K562 (cell line): Measurements from ENCODE around the gene WASL. TPM values are rescaled to one million over a fixed set of nuclear protein-coding genes. Genes with fewer than 3 reads are reported as not detected.

Experiments used
- BCLAF1 ChIP-seq, 2 experiments: fragments of 450-650 bp in 1 of 2; IDR thresholded peaks; 2 replicates each; pipeline ENCODE4 v1.6.1; 2011 to 2017; ENCODE audit warnings: low read depth in 2 of 2, antibody characterized with exemption in 1 of 2, borderline replicate concordance in 1 of 2, low read length in 1 of 2, mild to moderate bottlenecking in 1 of 2, mixed read lengths in 1 of 2; ENCODE audit not compliant: control insufficient read depth in 1 of 2
- ELF4 ChIP-seq: fragments of 450-650 bp; formaldehyde crosslinking; IDR thresholded peaks from 2 replicates; pipeline ENCODE4 v1.4.0; 2022; ENCODE audit warnings: missing genetic modification characterization
- HMG20A ChIP-seq: fragments of 450-650 bp; formaldehyde crosslinking; conservative IDR thresholded peaks from 2 replicates; pipeline ENCODE4 v1.4.0; 2020; ENCODE audit warnings: mild to moderate bottlenecking, mixed read lengths
- ID3 ChIP-seq, 2 experiments: fragments of 250-450 bp in 1 of 2; fragments of 450-650 bp in 1 of 2; sonication (Bioruptor Pico) in 1 of 2; IDR thresholded peaks; 2 replicates each; pipeline versions ENCODE4 v1.6.1 to v1.8.0; 2016 to 2021; ENCODE audit warnings: mild to moderate bottlenecking in 2 of 2, moderate library complexity in 2 of 2, missing compliant biosample characterization in 1 of 2, missing genetic modification characterization in 1 of 2
- MAX ChIP-seq: sonication (generic); formaldehyde crosslinking; IDR thresholded peaks from 2 replicates; pipeline ENCODE4 v1.9.0; 2022; ENCODE audit warnings: mild to moderate bottlenecking, missing genetic modification reagents
- PKNOX1 ChIP-seq: fragments of 450-650 bp; IDR thresholded peaks from 2 replicates; pipeline ENCODE4 v1.6.1; 2016
- RNF219 ChIP-seq: fragments of 250-450 bp; sonication (Bioruptor Pico); IDR thresholded peaks from 2 replicates; pipeline ENCODE4 v1.5.0; 2022; ENCODE audit warnings: mild to moderate bottlenecking
- SMAD3 ChIP-seq: fragments of 450-650 bp; formaldehyde crosslinking; conservative IDR thresholded peaks from 2 replicates; pipeline ENCODE4 v1.4.0; 2020; ENCODE audit warnings: mild to moderate bottlenecking
- TSHZ1 ChIP-seq: fragments of 250-450 bp; sonication (Bioruptor Pico); IDR thresholded peaks from 2 replicates; pipeline ENCODE4 v1.4.0; 2020; ENCODE audit warnings: mild to moderate bottlenecking, moderate library complexity
- ZNF134 ChIP-seq: fragments of 250-450 bp; sonication (Bioruptor Pico); conservative IDR thresholded peaks from 2 replicates; pipeline ENCODE4 v1.4.0; 2020
- ZNF175 ChIP-seq: fragments of 200-800 bp; sonication (Bioruptor generic); IDR thresholded peaks from 2 replicates; pipeline ENCODE4 v1.6.1; 2016; ENCODE audit warnings: low read depth, mild to moderate bottlenecking, missing genetic modification characterization, missing compliant biosample characterization
- ZNF354B ChIP-seq: fragments of 250-450 bp; sonication (Bioruptor Pico); IDR thresholded peaks from 2 replicates; pipeline ENCODE4 v1.4.0; 2020
- ZNF431 ChIP-seq: sonication (generic); formaldehyde crosslinking; IDR thresholded peaks from 2 replicates; pipeline ENCODE4 v1.8.0; 2022; ENCODE audit warnings: mild to moderate bottlenecking, missing genetic modification reagents
- ZNF75A ChIP-seq: fragments of 450-650 bp; formaldehyde crosslinking; IDR thresholded peaks from 2 replicates; pipeline ENCODE4 v1.4.0; 2020; ENCODE audit warnings: mild to moderate bottlenecking
- polyA plus RNA-seq, 8 experiments: library from polyadenylated mRNA; depleted of rRNA in 4 of 8; stranded (reverse) in 5 of 8; unstranded in 3 of 8; fragments of >200 nt; fragmentation: Nextera tagmentation in 2 of 8; fragmentation: Illumina TruSeq in 1 of 8; extraction: Ambion mirVana in 2 of 8; extraction: Trizol in 1 of 8; gene quantifications; 2 replicates each; pipeline versions ENCODE4 v1.2.1 to v1.2.3, GENCODE V29; 2011 to 2014; ENCODE audit warnings: inconsistent platforms in 1 of 8, missing spikeins in 1 of 8
- total RNA-seq, 7 experiments: library from RNA; depleted of rRNA in 6 of 7; stranded (reverse); fragments of >200 nt in 6 of 7; fragmentation: Illumina TruSeq in 2 of 7; extraction: Trizol in 2 of 7; gene quantifications; 2 replicates each; pipeline versions ENCODE4 v1.2.1 to v1.2.3, GENCODE V29; 2011 to 2021; ENCODE audit warnings: low replicate concordance in 1 of 7

WASL gene
- total and polyA plus RNA-seq, 9 of the 15 experiments (the other 6 are each of a cell fraction or from before 2014, with no cell fraction given), result 3.2 to 13.9 (median 8.3) TPM

- no peak for TF ChIP-seq ZNF431 (CRISPR knock-in tag)
- peak; percentile 46; the same call in 1 of the 2 replicates for TF ChIP-seq ZNF75A (CRISPR knock-in tag)
- peak; percentile 39; the same call in 1 of the 2 replicates for TF ChIP-seq SMAD3 (CRISPR knock-in tag)
- no peak for TF ChIP-seq HMG20A (CRISPR knock-in tag)
- no peak for TF ChIP-seq ZNF354B (CRISPR knock-in tag)
- no peak for TF ChIP-seq RNF219
- TF ChIP-seq PKNOX1, result peak; percentile 96
- peak; percentile 83; the same call in 1 of the 2 replicates for TF ChIP-seq ZNF175
- no peak for TF ChIP-seq ELF4
- TF ChIP-seq ZNF134 (CRISPR knock-in tag), result no peak
- TF ChIP-seq MAX (CRISPR knock-in tag), result no peak
- TF ChIP-seq ID3 (CRISPR knock-in tag; IDR thresholded peaks at IDR 0.05), result no peak
- TF ChIP-seq ID3 (tag; IDR thresholded peaks at IDR 0.05), result no peak
- no peak for TF ChIP-seq TSHZ1 (CRISPR knock-in tag)
- TF ChIP-seq BCLAF1 (IDR thresholded peaks at IDR 0.05; ENCODE audit: borderline replicate concordance in 1 of 2, control insufficient read depth in 1 of 2, low read depth in 2 of 2, low read length in 1 of 2), result no peak
Observed at GRCh38 chr7:123643495-123644441, 105.0 kb downstream of the WASL start (continued).
